ENCODE data around the gene NLRC3. TPM values are rescaled to one million over a fixed set of nuclear protein-coding genes. Genes with fewer than 3 reads are reported as not detected.

Gene NLRC3
- total RNA-seq, 4 donors from 2014 or later: 0.59 to 0.90 (median 0.75) TPM

GRCh38 chr16:3498988-3499387, 78.2 kb downstream of the NLRC3 start:
- DNase-seq (ENCODE audit: low spot score in 2 of 2): no peak
- WGBS, 2 donors: 95 to 97% methylated on average over 16 of the region's 16 CpGs

GRCh38 chr16:3497771-3498170, 79.4 kb downstream of the NLRC3 start:
- no peaks in the 10 kb centered on the region for H3K36me3 ChIP-seq
- H3K27me3 ChIP-seq: no peaks in the 10 kb centered on the region
- no peaks in the 10 kb centered on the region for H3K9me3 ChIP-seq
- no peak for TF ChIP-seq CTCF (IDR thresholded peaks at IDR 0.05)
- no peak for TF ChIP-seq POLR2A (IDR thresholded peaks at IDR 0.05)
- no peak for TF ChIP-seq EP300 (IDR thresholded peaks at IDR 0.05)
- peaks cover 0 to 29% (median 11%) of the 10 kb centered on the region in 4 donors for H3K4me1 ChIP-seq
- DNase-seq (ENCODE audit: low spot score in 2 of 2): no peak
- H3K27ac ChIP-seq: no peak overlapping the region
- 93% methylated on average over 4 of the region's 4 CpGs for WGBS, 2 donors
- H3K4me3 ChIP-seq: no peak overlapping the region

More at GRCh38 chr16:3498988-3499387, 78.2 kb downstream of the NLRC3 start:
- H3K4me3 ChIP-seq: no peak overlapping the region
- H3K4me1 ChIP-seq: peaks cover 0 to 33% (median 12%) of the 10 kb centered on the region in 4 donors
- no peaks in the 10 kb centered on the region for H3K27me3 ChIP-seq
- no peaks in the 10 kb centered on the region for H3K9me3 ChIP-seq
- H3K36me3 ChIP-seq: no peaks in the 10 kb centered on the region
- no peak for TF ChIP-seq POLR2A (IDR thresholded peaks at IDR 0.05)
- no peak for TF ChIP-seq EP300 (IDR thresholded peaks at IDR 0.05)
- TF ChIP-seq CTCF (IDR thresholded peaks at IDR 0.05): no peak
- H3K27ac ChIP-seq: no peak overlapping the region

- Histone ChIP-seq H3K4me3 (no peak overlapping the region), H3K27ac (no peak overlapping the region), H3K9me3 (no peaks in the 10 kb centered on the region), H3K36me3 (no peaks in the 10 kb centered on the region), H3K4me1 (peaks cover 0 to 18% (median 2%) of the 10 kb centered on the region in 4 donors), H3K27me3 (no peaks in the 10 kb centered on the region)
- DNase-seq (ENCODE audit: low spot score in 2 of 2): no peak
- WGBS, 2 donors: 94 to 95% methylated on average over 30 of the region's 30 CpGs
- TF ChIP-seq EP300 (IDR thresholded peaks at IDR 0.05): no peak
- TF ChIP-seq CTCF (IDR thresholded peaks at IDR 0.05): no peak
- no peak for TF ChIP-seq POLR2A (IDR thresholded peaks at IDR 0.05)
Measured at GRCh38 chr16:3496386-3496785, 80.8 kb downstream of the NLRC3 start.

- no peak for DNase-seq (ENCODE audit: low spot score in 2 of 2)
Measured at GRCh38 chr16:3495176-3495575, 82.0 kb downstream of the NLRC3 start, which contains the start of gene C16orf90. TSS of gene C16orf90 (minus strand) at chr16:3495489. CDS start at chr16:3495421, 68 bp downstream.

More at GRCh38 chr16:3495176-3495575, 82.0 kb downstream of the NLRC3 start, which contains the start of gene C16orf90:
- no peaks in the 10 kb centered on the region for H3K9me3 ChIP-seq
- no peak for TF ChIP-seq EP300 (IDR thresholded peaks at IDR 0.05)
- TF ChIP-seq POLR2A (IDR thresholded peaks at IDR 0.05): no peak
- no peak for TF ChIP-seq CTCF (IDR thresholded peaks at IDR 0.05)
- no peaks in the 10 kb centered on the region for H3K27me3 ChIP-seq
- H3K4me1 ChIP-seq: peaks cover 0 to 13% (median 0%) of the 10 kb centered on the region in 4 donors
- no peak within 1 kb of the TSS for H3K4me3 ChIP-seq
- WGBS, 2 donors: 86 to 87% methylated on average over 3 of the region's 3 CpGs
- H3K36me3 ChIP-seq: no peaks in the 10 kb centered on the region
- no peak within 1 kb of the TSS for H3K27ac ChIP-seq
